H9 (cell line): Measurements from ENCODE around the gene OSBPL9. TPM values are rescaled to one million over a fixed set of nuclear protein-coding genes. Genes with fewer than 3 reads are reported as not detected.

Source experiments
- DNase-seq: peaks from one replicate; pipeline ENCODE4 v3.0.0-alpha.2; 2017
- H2AFZ ChIP-seq: one replicate; pipeline ENCODE4 v1.6.1; 2013; ENCODE audit warnings: mild to moderate bottlenecking, low read length, control low read depth, moderate library complexity
- H2AK5ac ChIP-seq: 2 replicates; pipeline ENCODE4 v1.6.1; 2013; ENCODE audit warnings: low read length, control low read depth, mixed read lengths; ENCODE audit not compliant: insufficient read length
- H2BK120ac ChIP-seq: one replicate; pipeline ENCODE4 v1.6.1; 2013; ENCODE audit warnings: low read depth, mild to moderate bottlenecking, low read length, control low read depth, inconsistent platforms; ENCODE audit not compliant: poor library complexity, severe bottlenecking
- H2BK12ac ChIP-seq: 2 replicates; pipeline ENCODE4 v1.6.1; 2013; ENCODE audit warnings: low read length, control low read depth, mixed read lengths, low read depth; ENCODE audit not compliant: insufficient read length
- H2BK15ac ChIP-seq: 2 replicates; pipeline ENCODE4 v1.6.1; 2013; ENCODE audit warnings: low read depth, low read length, control low read depth
- H2BK20ac ChIP-seq: one replicate; pipeline ENCODE4 v1.6.1; 2013; ENCODE audit warnings: low read depth, mild to moderate bottlenecking, low read length, control low read depth, inconsistent platforms; ENCODE audit not compliant: poor library complexity, severe bottlenecking
- H2BK5ac ChIP-seq: 2 replicates; pipeline ENCODE4 v1.6.1; 2013; ENCODE audit warnings: low read length, control low read depth, mixed read lengths; ENCODE audit not compliant: insufficient read length
- H3K14ac ChIP-seq: 2 replicates; pipeline ENCODE4 v1.6.1; 2013; ENCODE audit warnings: low read length, control low read depth; ENCODE audit not compliant: insufficient read depth
- H3K18ac ChIP-seq: 2 replicates; pipeline ENCODE4 v1.6.1; 2013; ENCODE audit warnings: low read depth, mild to moderate bottlenecking, mixed read lengths, low read length, control low read depth; ENCODE audit not compliant: insufficient read length
- H3K23ac ChIP-seq: 2 replicates; pipeline ENCODE4 v1.6.1; 2013; ENCODE audit warnings: low read length, control low read depth, mixed read lengths, low read depth; ENCODE audit not compliant: insufficient read length
- H3K23me2 ChIP-seq: 2 replicates; pipeline ENCODE4 v1.6.1; 2013; ENCODE audit warnings: low read depth, mild to moderate bottlenecking, mixed read lengths, low read length, control low read depth; ENCODE audit not compliant: insufficient read length, poor library complexity, severe bottlenecking
- H3K27ac ChIP-seq: 2 replicates; pipeline ENCODE4 v1.5.1; 2013; ENCODE audit warnings: low read length, control low read depth, mixed read lengths, low read depth; ENCODE audit not compliant: insufficient read length
- H3K27me3 ChIP-seq: 2 replicates; pipeline ENCODE4 v1.6.1; 2013; ENCODE audit warnings: low read length, control low read depth, inconsistent platforms; ENCODE audit not compliant: insufficient read depth
- H3K4ac ChIP-seq: 2 replicates; pipeline ENCODE4 v1.6.1; 2013; ENCODE audit warnings: low read depth, mild to moderate bottlenecking, control low read depth, inconsistent platforms, low read length, moderate library complexity
- H3K4me1 ChIP-seq: 2 replicates; pipeline ENCODE4 v1.6.1; 2013; ENCODE audit warnings: low read length, control low read depth, inconsistent platforms; ENCODE audit not compliant: insufficient read depth
- H3K4me2 ChIP-seq: 2 replicates; pipeline ENCODE4 v1.6.1; 2013; ENCODE audit warnings: low read length, control low read depth, mixed read lengths; ENCODE audit not compliant: insufficient read length, insufficient read depth
- H3K56ac ChIP-seq: 2 replicates; pipeline ENCODE4 v1.6.1; 2013; ENCODE audit warnings: low read depth, mild to moderate bottlenecking, mixed read lengths, low read length, control low read depth; ENCODE audit not compliant: insufficient read length
- H3K79me1 ChIP-seq: 2 replicates; pipeline ENCODE4 v1.6.1; 2013; ENCODE audit warnings: low read depth, mild to moderate bottlenecking, moderate library complexity, low read length, control low read depth, inconsistent platforms; ENCODE audit not compliant: insufficient read depth, poor library complexity, severe bottlenecking
- H3K79me2 ChIP-seq: 2 replicates; pipeline ENCODE4 v1.6.1; 2013; ENCODE audit warnings: low read length, control low read depth, inconsistent platforms; ENCODE audit not compliant: insufficient read depth
- H3K9ac ChIP-seq: 2 replicates; pipeline ENCODE4 v1.6.1; 2013; ENCODE audit warnings: low read length, control low read depth, mixed read lengths; ENCODE audit not compliant: insufficient read length; ENCODE audit errors: extremely low read depth
- H3K9me3 ChIP-seq: one replicate; pipeline ENCODE4 v1.6.1; 2013; ENCODE audit warnings: low read depth, low read length, inconsistent platforms; ENCODE audit not compliant: control insufficient read depth
- H3T11ph ChIP-seq: one replicate; pipeline ENCODE4 v1.6.1; 2013; ENCODE audit warnings: mild to moderate bottlenecking, low read length, control low read depth, inconsistent platforms
- H4K20me1 ChIP-seq: one replicate; pipeline ENCODE4 v1.6.1; 2013; ENCODE audit not compliant: control insufficient read depth, insufficient read length, insufficient read depth
- H4K5ac ChIP-seq: 2 replicates; pipeline ENCODE4 v1.6.1; 2013; ENCODE audit warnings: low read depth, mild to moderate bottlenecking, mixed read lengths, low read length, control low read depth; ENCODE audit not compliant: insufficient read length
- H4K8ac ChIP-seq: replicated peaks from 2 replicates; pipeline ENCODE4 v1.6.1; 2013; ENCODE audit warnings: low read length, control low read depth, mixed read lengths, low read depth; ENCODE audit not compliant: insufficient read length
- H4K91ac ChIP-seq: 2 replicates; pipeline ENCODE4 v1.6.1; 2013; ENCODE audit warnings: low read depth, mild to moderate bottlenecking, moderate library complexity, mixed read lengths, low read length, control low read depth; ENCODE audit not compliant: insufficient read length
- H3K27ac Mint-ChIP-seq, 3 experiments: 2 replicates in 2 of 3; 3 replicates in 1 of 3; pipeline ENCODE4 v1.8.0; 2020 to 2021; ENCODE audit warnings: mixed read lengths in 3 of 3, mild to moderate bottlenecking in 1 of 3, moderate library complexity in 1 of 3
- H3K27me3 Mint-ChIP-seq: 2 replicates; pipeline ENCODE4 v1.8.0; 2021; ENCODE audit warnings: low read depth, mild to moderate bottlenecking, moderate library complexity, mixed read lengths
- H3K36me3 Mint-ChIP-seq, 3 experiments: 2 replicates in 2 of 3; 3 replicates in 1 of 3; pipeline ENCODE4 v1.8.0; 2020 to 2021; ENCODE audit warnings: low read depth in 3 of 3, mixed read lengths in 3 of 3; ENCODE audit not compliant: insufficient read depth in 1 of 3
- H3K4me1 Mint-ChIP-seq, 2 experiments: 2 replicates each; pipeline ENCODE4 v1.8.0; 2020; ENCODE audit warnings: mixed read lengths in 2 of 2
- H3K4me3 Mint-ChIP-seq, 2 experiments: 2 replicates in 1 of 2; 3 replicates in 1 of 2; pipeline ENCODE4 v1.8.0; 2020 to 2021; ENCODE audit warnings: mild to moderate bottlenecking in 2 of 2, mixed read lengths in 2 of 2, moderate library complexity in 1 of 2
- H3K9me3 Mint-ChIP-seq, 2 experiments: 2 replicates in 1 of 2; 3 replicates in 1 of 2; pipeline ENCODE4 v1.8.0; 2020; ENCODE audit warnings: mild to moderate bottlenecking in 2 of 2, mixed read lengths in 2 of 2, moderate library complexity in 1 of 2
- WGBS: extraction: QIAGEN DNeasy Blood & Tissue Kit; methylation state at CpG from one replicate; pipeline ENCODE4 v1.1.7; 2013; ENCODE audit warnings: missing lambda C conversion rate, low lambda C conversion rate, mixed read lengths; ENCODE audit not compliant: insufficient read length; ENCODE audit errors: extremely low coverage; 5-methylcytosine and 5-hydroxymethylcytosine counted together
- total RNA-seq: library from RNA; stranded (reverse); gene quantifications from 2 replicates; pipeline ENCODE4 v1.2.1, GENCODE V29; 2021
- TF ChIP-seq, protein P1 (sequence below): fragments of 200-600 bp; sonication (generic); conservative IDR thresholded peaks from 3 replicates; pipeline ENCODE4 v1.8.0; 2021; ENCODE audit warnings: antibody characterized with exemption, mild to moderate bottlenecking

OSBPL9 gene
- total RNA-seq, 1 experiment from 2014 or later = 76.7 TPM

DNA sequence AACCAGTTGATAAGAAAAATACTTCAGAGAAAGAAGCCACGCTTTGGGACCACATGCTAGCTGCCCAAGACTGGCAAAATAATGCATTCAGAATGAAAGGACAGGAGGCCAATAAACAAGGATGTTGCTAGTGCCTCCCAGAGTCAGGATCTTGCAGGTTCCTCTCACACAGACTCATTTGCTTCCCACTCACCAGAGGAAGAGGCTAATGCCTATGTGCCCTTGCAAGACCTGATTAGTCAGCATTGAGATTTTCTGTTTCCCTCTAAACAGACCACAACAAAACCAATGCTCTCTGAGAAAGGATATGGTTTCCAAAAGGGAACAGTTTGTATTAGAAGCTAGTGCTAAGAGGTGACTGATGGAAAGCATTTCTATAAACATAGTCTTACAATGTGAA lies 176.0 kb downstream of the OSBPL9 start:
- Histone ChIP-seq H3K4me1 (no peaks in the 10 kb centered on the region), H4K5ac (no peak overlapping the region), H2BK15ac (no peak overlapping the region), H3K4ac (no peak overlapping the region), H4K91ac (no peak overlapping the region), H3K79me2 (no peaks in the 10 kb centered on the region), H3K23me2 (no peaks in the 10 kb centered on the region), H3K4me2 (no peak overlapping the region), H2AK5ac (no peak overlapping the region), H3K9me3 (no peaks in the 10 kb centered on the region), H3K14ac (no peak overlapping the region), H3K56ac (no peak overlapping the region), H2BK120ac (no peak overlapping the region), H2BK20ac (no peak overlapping the region), H3K9ac (no peak overlapping the region), H3K23ac (no peak overlapping the region), H3T11ph (no peak overlapping the region), H2AFZ (no peak overlapping the region), H2BK12ac (no peak overlapping the region), H4K20me1 (no peaks in the 10 kb centered on the region), H3K18ac (no peak overlapping the region), H2BK5ac (no peak overlapping the region), H4K8ac (no peak overlapping the region), H3K27me3 (no peaks in the 10 kb centered on the region), H3K27ac (no peak overlapping the region), H3K79me1 (no peaks in the 10 kb centered on the region)
- DNase-seq = no peak
- Mint-ChIP-seq H3K27me3 (no peaks in the 10 kb centered on the region), H3K9me3 (no peaks in the 10 kb centered on the region), H3K27ac (peak overlapping the region in 1 of 3 experiments; percentile 42; a peak in 1 of 7 replicates), H3K4me1 (no peaks in the 10 kb centered on the region), H3K4me3 (no peak overlapping the region), H3K36me3 (peaks cover 37 to 84% (median 72%) of the 10 kb centered on the region in 3 experiments; a peak in 6 of 7 replicates)
- TF ChIP-seq, protein P1, sequence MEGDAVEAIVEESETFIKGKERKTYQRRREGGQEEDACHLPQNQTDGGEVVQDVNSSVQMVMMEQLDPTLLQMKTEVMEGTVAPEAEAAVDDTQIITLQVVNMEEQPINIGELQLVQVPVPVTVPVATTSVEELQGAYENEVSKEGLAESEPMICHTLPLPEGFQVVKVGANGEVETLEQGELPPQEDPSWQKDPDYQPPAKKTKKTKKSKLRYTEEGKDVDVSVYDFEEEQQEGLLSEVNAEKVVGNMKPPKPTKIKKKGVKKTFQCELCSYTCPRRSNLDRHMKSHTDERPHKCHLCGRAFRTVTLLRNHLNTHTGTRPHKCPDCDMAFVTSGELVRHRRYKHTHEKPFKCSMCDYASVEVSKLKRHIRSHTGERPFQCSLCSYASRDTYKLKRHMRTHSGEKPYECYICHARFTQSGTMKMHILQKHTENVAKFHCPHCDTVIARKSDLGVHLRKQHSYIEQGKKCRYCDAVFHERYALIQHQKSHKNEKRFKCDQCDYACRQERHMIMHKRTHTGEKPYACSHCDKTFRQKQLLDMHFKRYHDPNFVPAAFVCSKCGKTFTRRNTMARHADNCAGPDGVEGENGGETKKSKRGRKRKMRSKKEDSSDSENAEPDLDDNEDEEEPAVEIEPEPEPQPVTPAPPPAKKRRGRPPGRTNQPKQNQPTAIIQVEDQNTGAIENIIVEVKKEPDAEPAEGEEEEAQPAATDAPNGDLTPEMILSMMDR = no peak
- WGBS = no CpG with 5 or more reads among the region's 1 CpG
